Tongue (tissue), 2 donors: ENCODE data around the gene SPEG. TPM values are rescaled to one million over a fixed set of nuclear protein-coding genes. Genes with fewer than 3 reads are reported as not detected.
A peak's percentile ranks its signal among the peaks of the same experiment; 100 is the strongest.

Source experiments
- DNase-seq: peaks from one replicate; pipeline ENCODE4 v3.0.0-alpha.2; 2015
- total RNA-seq: library from RNA; depleted of rRNA; stranded (reverse); fragments of >200 nt; gene quantifications from one replicate; pipeline ENCODE4 v1.2.3, GENCODE V29; 2014

Gene SPEG
- total RNA-seq, 1 donor from 2014 or later: 136 TPM

DNA sequence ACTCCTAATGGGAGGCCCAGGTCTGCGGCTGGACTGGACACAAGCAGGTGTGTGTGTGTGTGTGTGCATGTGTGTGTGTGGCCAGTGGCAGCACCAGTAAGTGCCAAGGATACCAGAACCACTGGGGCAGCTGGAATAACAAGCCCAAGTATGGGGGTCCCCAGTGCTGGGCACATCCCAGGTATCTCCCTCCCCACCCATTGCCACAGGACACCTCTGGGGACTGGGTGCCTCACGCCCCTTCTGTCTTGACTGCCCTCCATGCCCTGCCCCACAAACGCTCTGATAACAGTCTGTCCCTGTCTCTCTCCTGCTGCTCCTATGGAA lies 9.0 kb downstream of the SPEG start:
- DNase-seq: no peak

DNA sequence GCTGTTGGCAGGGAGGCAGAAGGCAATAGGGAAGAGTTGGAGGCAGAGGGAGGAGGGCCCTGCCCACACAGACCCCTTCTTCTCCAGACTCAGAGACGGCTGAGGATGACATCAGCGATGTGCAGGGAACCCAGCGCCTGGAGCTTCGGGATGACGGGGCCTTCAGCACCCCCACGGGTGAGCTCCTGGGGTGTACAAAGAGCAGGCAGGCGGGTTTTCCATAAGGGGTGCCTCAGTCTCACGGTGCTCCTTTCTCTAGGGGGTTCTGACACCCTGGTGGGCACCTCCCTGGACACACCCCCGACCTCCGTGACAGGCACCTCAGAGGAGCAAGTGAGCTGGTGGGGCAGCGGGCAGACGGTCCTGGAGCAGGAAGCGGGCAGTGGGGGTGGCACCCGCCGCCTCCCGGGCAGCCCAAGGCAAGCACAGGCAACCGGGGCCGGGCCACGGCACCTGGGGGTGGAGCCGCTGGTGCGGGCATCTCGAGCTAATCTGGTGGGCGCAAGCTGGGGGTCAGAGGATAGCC lies 10.0 kb downstream of the SPEG start:
- DNase-seq: no peak

DNA sequence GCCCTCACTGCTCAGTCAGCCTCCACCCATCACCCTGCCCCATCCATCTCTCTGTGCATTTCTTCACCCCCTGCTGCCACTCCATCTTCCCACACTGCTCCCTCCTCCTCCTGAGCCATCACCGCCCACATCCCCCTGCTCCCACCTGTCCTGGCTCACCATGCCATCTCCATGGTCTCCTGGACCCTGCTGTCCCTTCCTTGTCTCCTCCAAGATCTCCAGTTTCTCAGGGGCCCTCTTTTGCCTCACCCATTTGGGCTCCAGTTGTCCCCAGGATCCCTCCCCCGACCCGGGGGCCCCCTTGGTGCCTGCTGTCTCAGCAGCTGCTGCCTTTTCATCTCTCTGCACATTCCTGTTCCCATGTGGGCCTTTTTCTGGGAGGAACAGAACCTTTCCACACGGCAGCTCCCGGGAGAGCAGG lies 10.6 kb downstream of the SPEG start:
- peak; percentile 73 for DNase-seq

DNA sequence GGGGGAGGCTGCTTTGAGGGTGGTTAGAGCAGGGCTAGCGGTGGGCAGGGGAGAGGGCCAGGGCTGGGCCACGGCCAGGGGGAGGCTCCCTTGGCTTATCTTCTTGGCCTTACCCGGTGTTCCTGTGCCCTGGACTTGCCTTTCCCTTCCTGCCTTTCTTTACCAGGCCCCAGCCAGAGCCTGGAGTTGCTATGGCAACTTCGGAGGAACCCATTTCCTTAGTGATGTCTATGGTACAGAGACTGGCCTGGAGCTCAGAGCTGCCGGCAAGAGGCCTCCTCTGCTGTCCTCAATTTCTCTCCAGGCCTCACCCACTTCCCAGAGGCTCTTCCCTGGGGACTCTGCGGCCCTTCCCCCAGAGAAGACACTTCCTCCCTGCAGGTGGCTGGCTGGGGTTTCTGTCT lies 11.5 kb downstream of the SPEG start:
- no peak for DNase-seq

DNA sequence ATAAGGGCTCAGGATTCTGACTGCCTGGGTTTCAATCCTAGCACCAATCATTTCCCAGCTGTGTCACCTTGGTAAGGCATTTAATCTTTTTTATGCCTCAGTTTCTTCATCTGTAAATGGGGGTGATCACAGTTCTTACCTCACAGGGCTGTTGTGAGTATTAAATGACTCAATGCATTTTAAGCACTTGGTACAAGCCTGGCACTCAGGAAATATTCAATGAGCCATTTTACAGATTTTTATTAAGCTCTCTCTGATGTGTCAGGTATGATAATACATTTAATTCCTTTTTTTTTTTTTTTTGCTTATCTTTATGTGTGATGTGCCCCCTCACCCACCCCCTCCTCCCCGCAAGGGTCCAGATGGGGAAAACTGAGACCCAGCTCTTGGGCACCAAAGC lies 12.0 kb downstream of the SPEG start:
- no peak for DNase-seq

DNA sequence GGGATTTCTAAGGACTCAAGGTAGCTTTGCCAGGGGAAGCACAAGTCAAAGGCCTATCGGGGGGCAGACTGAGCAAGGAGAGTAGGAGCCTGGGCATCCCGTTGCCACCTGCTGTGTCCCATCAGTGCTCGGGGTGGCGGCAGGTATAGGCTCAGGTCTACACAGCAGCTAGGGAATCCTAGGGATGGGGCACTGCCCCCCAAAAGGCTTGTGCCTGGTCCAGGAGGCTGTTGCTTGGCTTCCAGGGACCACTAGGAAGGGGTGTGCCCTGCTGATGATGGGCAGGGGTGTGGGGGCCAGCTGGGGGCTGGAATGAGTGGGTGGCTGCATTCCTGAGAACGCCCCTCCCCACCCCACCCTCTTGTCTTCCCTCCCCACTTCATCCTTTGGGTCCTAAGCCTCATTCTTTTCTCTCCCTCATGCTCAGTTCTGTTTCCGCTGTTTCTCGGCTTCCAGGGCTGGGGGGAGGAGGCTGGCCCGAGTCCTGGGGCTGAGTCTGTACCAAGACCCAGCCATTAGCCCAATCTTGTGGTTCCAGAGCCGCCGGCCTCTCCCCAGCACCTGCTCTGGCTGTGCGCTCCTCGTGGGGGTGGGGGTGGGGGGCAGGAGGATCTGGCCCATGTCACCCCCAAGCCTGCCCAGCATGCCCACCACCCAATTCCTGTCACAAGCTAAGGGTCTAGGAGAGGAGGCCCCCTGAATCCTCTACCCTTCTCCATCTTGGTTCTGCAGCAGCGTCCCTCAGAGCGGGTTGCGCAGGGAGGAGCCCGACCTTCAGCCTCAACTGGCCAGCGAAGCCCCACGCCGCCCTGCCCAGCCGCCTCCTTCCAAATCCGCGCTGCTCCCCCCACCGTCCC lies 12.8 kb downstream of the SPEG start:
- DNase-seq: no peak

DNA sequence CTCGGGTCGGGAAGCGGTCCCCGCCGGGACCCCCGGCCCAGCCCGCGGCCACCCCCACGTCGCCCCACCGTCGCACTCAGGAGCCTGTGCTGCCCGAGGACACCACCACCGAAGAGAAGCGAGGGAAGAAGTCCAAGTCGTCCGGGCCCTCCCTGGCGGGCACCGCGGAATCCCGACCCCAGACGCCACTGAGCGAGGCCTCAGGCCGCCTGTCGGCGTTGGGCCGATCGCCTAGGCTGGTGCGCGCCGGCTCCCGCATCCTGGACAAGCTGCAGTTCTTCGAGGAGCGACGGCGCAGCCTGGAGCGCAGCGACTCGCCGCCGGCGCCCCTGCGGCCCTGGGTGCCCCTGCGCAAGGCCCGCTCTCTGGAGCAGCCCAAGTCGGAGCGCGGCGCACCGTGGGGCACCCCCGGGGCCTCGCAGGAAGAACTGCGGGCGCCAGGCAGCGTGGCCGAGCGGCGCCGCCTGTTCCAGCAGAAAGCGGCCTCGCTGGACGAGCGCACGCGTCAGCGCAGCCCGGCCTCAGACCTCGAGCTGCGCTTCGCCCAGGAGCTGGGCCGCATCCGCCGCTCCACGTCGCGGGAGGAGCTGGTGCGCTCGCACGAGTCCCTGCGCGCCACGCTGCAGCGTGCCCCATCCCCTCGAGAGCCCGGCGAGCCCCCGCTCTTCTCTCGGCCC lies 13.6 kb downstream of the SPEG start:
- no peak for DNase-seq

DNA sequence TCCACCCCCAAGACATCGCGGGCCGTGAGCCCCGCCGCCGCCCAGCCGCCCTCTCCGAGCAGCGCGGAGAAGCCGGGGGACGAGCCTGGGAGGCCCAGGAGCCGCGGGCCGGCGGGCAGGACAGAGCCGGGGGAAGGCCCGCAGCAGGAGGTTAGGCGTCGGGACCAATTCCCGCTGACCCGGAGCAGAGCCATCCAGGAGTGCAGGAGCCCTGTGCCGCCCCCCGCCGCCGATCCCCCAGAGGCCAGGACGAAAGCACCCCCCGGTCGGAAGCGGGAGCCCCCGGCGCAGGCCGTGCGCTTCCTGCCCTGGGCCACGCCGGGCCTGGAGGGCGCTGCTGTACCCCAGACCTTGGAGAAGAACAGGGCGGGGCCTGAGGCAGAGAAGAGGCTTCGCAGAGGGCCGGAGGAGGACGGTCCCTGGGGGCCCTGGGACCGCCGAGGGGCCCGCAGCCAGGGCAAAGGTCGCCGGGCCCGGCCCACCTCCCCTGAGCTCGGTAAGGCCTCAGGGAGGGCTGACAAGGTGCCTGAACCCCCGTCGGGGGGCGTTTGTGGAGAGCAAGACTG lies 14.2 kb downstream of the SPEG start:
- no peak for DNase-seq

DNA sequence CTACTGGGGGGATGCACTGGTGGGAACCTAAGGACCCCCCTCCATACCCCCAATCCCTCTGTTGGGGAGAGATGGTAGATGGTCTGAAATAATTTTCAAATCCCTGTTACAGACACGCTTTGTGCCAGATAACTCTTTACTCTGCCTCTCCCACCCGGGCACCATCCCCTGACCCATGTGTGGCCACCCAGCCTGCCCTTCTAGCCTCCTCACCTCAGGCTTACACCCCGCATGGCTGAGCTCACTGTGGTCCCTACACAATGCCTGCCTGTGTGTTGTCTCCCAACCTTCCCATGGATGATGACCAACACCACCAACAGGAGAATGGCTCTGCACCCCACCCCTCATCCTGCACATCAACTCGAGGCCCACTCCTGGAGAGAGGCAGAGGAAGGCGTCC lies 15.0 kb downstream of the SPEG start:
- no peak for DNase-seq

DNA sequence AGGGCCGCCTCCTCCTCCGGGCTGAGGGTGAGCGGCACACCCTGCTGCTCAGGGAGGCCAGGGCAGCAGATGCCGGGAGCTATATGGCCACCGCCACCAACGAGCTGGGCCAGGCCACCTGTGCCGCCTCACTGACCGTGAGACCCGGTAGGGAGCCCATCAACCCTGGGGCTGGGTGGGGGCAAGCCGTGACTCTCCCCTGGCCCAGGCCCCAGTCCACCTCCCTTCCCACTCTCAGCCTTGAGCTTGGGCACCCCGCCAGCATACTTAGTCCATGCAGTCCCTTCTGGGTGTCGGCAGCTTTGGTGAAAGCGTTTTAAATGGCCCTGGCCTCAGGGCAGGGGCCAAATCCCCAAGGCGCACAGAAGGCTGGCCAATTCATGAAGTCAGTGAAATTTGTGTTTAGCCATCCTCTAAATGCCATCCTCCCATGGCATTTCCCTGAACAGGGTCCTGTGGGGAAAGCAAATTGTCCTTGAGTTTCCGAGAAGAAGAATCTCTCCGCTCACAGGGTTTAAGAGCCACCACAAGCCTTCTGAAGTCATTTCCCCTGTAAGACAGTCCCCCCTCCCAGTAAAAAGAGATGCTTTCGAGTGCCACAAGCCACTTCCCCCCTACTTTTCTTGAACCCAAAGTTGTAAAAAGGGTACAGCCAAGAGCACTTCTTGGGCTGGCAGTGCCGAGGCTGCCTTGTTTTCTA lies 17.2 kb downstream of the SPEG start:
- DNase-seq: peak; percentile 65

DNA sequence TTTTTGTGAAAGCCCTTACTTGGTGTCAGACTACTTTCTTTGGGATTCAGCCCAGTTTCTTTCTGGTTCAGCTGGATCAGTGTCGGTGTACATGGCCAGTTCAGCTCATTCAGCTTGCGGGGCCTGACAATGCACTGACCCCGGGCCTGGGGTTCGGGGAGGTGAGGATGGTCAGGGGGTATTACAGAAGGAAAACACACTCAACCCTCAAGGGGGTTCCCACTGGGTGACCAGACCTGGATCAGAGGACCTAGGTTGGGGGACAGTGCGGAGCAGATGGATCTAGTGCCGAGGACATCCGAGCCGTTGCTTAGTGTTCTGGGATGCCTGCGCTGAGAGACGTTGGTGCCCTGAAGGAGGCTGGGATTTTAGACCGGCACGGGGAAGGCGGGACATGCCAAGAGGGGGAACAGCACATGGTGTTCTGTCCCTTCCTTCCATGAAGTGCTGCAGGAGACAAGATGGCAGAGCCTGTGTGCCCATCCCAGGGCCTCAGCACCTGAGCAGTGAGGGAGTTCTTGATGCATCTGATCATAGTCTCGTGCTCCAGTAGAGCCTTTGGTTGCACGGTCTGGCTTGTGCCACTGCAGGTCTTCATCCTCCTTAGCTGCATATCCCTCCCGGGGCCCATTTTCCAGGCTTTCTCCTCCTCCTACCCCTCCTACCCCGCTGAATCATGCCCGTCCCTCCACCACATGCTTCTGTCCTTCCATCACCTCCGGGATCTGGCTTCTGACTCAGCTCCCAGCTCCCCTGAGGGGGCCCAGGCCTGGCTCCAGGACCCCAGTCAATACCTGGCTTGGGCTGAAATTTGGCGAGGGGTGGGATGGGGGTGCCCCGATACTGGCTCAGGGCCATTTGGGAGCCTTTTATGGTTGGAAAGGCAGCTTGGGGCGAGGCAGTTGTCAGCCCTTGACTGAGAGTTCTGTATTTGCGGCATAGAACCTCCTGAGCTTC lies 18.0 kb downstream of the SPEG start:
- DNase-seq: peak; percentile 87

DNA sequence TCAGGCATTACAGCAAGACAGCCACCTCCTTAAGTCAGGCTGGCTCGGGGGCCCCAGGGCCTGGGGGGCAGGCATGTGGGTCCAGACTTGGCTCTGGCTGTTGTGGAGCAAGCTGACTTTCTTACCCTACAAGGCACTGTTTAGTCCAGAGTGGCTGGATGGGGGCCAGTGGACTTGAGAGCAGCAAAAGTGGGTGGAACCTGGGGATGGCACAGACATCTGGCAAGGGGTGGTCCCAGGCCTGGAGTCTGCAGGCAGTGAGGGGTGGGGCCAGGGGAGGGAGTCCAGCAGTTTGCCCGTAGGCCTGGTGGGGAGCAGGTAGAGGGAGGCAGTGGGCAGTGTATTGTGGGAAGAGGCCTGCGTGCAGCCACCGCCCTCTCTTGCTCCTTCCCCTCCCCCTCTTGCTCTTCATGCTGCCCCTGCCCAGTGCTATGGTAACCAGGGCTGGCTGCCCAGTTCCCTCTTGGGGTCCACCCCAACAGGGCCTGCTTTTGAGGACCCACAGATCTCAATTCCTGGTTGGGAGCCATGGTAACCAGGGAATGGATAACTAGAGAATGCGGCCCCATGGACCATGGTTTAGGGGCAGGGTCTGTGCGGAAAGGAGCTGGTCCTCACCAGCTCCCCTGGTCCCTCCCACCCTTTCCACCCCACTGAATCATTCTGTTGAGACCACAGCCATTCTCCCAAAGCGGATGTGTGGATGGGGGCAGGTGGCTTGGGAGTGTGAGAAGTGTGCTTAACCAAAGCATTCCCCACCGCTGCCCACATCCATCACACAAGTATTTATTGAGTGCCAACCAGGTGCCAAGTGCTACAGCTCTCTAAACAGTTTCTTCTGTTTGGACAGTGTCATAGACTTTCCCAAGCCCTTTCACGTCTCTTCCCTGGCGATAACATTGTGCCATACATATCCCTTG lies 19.3 kb downstream of the SPEG start:
- DNase-seq: peak; percentile 94

DNA sequence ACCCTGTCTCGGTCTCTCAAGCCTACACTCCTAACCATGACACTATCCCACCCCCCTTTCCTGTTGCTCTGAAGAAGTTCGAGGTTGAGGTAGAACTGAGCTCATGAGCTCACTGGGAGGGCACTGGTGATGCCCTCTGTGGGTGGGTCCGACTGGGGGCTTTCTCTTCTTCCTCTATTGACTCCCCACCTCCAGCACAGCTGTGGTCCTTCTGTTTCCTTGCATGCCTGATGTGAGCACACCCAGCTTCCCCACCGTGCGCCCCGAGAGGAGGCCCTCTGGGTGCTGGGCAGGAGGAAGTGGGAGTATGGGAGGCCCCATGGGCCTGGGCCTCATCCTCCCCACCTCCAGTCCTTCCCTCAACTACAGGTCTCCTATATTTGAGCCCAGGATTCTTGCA lies 20.9 kb downstream of the SPEG start:
- no peak for DNase-seq

DNA sequence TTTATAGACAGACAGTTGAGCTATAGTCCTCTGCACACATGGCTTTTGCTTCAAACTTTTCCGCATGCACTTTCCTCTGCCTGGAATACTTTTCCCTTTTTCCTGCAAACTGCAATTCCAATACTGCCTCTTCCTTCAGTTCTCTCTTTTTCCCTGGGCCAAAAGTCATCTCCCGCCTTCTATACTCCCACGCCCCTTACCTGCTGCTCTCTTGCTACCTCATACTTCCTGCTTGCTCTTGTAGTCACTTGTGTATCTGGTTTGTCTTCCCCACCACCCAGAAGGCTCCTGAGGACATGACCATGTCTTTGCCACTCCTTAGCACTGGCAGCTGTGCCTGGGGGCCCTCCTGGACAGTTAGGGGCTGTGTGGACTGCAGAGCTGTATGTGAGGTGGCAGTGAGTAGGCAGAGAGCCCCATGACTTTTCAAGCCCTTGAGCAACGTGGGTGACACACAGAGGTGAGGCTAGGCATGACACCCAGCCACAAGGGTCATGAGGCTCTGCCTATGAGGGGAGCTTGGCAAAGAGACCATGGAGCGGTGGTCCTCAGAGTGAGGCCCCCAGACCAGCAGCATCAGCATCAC lies 23.2 kb downstream of the SPEG start:
- no peak for DNase-seq

DNA sequence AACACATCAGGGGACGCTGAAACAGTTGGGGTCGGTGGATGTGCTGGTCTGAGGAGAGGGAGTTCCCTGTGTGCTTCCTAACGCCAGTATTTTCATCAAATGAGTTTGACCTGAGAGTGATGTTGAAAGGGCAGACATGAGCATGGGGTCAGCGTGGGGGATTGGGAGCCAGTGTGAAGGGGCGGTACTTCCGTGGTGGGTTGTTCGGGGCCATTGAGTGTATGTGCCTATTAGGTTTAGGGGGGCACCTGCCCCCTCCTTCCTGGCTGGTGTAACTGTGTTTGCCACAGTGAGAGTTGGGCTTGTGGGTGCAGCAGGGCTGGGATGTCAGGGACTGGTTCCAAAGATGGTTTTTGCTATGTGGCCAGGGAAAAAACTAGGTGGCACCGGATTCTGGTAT lies 24.4 kb downstream of the SPEG start:
- no peak for DNase-seq

DNA sequence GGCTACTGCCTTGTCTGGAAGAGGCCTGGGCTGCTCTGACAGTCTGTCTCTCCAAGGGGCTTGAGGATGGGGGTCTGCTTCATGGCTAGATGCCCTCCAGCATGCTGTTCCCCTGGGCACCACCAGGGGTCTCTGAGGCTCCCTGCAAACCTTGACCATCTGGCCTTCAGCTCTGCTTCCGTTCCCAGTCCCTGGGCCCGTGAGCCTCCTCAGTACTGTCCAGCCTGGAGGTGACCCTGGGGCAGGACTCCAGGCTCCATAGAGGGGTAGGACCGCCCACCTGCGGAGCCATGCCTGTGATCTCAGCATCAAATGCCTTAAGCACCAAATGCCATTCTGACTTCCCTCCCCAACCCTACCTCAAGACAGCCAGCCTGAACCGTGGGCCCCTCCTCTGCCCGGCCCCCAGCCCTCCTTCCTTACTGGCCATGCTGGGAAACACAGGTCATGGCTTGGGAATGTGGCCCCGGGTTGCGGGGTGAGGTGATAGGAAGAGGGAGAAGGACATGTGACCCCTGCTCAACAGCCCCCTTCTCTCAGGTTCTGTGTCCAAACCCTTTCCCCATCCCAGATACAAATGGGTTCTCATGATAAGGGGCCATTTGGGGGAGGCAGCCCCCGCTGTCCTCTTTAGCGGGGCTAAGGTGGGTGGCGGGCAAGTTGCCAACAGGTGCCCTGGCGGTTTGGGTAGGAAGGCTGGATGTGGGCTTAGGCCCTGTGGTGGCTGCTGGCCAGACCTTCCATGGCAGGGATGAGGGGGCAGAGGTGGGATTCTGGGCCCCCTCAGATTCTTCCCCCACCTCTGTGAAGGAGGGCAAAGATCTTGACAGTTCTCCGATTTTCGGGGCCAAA lies 25.0 kb downstream of the SPEG start:
- DNase-seq: peak; percentile 71

DNA sequence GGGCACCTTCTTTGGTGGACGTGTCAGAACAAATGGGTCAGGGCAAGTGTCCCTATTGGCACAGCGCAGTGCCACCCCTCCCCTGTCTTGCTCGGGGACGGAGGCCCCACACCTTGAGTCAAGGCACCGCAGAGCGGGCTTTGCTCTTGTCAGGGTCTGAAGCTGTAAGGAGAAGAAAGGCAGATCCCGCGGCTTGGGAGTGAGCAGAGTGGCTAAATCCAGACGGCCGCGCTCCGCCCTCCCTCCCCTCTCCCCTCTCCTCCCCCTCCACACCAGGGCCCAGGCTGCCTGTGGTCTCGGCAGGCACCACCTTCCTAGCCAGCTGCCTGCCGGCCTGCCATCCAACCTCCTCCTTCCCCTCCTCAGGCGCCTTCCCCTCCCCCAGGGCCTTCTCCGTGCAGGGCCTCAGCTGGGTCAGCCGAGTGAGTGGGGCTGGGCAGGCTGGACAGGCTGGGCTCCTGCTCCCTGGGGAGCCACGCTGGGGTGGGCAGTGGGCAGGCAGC lies 25.8 kb downstream of the SPEG start:
- DNase-seq: peak; percentile 90

DNA sequence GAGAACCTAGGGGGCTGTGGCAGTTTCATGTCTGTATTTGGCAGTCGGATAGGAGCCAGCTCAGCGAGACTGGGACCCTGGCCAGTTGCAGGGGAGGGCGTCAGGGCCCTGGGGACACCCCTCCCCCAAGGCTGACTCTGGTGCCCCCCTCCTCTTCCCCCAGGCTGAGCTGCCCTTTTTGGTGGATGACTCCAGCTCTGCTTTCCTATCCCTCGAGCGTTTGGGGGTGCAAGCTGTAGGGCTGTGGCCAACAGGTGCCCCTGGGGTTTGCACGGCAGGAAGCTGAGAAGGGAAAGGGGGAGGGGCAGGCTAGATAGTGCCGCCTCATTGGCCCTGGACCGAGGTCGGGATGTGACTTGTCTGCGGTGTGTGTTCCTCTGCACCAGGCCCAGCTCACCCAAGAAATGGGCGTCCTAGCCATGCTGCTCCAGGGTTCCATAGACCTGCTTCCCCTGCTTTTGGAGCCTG lies 26.4 kb downstream of the SPEG start:
- no peak for DNase-seq

DNA sequence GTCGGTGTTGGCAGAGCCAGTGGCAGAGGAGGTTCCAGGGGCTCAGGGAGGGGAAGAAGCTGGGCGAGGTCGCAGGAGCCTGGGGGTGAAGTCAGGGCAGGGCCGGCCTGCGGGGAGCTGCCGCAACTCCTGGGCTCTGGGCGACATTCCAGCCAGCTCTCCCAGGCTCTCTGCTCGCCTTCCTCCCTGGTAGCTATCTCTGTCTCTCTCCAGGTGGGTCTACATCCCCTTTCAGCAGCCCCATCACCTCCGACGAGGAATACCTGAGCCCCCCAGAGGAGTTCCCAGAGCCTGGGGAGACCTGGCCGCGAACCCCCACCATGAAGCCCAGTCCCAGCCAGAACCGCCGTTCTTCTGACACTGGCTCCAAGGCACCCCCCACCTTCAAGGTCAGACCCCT lies 27.0 kb downstream of the SPEG start:
- no peak for DNase-seq
